PFSK-1 (cell line): Measurements from ENCODE around the gene FRMD8.

Experiments
- FOXP2 ChIP-seq: optimal IDR thresholded peaks from 2 replicates; pipeline ENCODE3; 2011; ENCODE audit warnings: borderline replicate concordance, control low read depth, inconsistent platforms; ENCODE audit not compliant: insufficient read depth; ENCODE audit errors: extremely low read length, extremely low read depth
- POLR2AphosphoS5 ChIP-seq: IDR thresholded peaks from 2 replicates; pipeline ENCODE4 v1.6.1; 2012; ENCODE audit warnings: low read depth, mild to moderate bottlenecking, control low read depth, low read length, moderate library complexity
- SIN3A ChIP-seq: IDR thresholded peaks from 2 replicates; pipeline ENCODE4 v1.6.1; 2012; ENCODE audit warnings: mild to moderate bottlenecking, low read length, moderate library complexity, borderline replicate concordance; ENCODE audit not compliant: insufficient read depth

DNA sequence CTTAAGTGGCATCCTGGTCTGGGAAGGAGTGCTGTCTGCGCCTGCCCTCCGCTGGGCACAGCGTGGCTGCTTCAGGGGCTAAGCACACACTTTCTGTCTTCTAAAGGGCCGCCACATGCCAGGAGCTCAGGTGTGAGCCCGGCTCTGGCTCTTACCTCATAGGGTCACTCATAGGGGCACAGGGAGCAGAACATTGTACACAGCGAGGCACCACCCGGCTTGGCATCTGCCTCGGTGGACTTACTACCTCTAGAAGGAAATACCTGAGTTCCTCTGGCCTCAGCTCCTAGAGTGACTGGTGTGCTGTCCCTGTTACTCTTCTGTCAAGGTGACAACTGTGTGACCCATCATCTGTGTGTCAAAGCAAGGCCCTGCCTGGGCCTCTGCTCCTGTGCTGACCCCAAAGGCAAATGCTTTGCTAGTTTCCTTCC is 49.6 kb downstream of the FRMD8 start:
- TF ChIP-seq POLR2AphosphoS5 (peak; percentile 30; the same call in 1 of the 2 replicates), SIN3A (no peak), FOXP2 (no peak)
